ENCODE data around the gene FARSA.

- TF ChIP-seq POLR2A (IDR thresholded peaks at IDR 0.05; ENCODE audit: low read length) (peak; percentile 91), GATA1 (IDR thresholded peaks at IDR 0.05; ENCODE audit: low read depth, low read length) (no peak)
Observed at GRCh38 chr19:12881172-12881808, 52.2 kb downstream of the FARSA start, which contains the start of gene DNASE2.

Measured in erythroblast (primary cell).